PC-3 (cell line): Measurements from ENCODE around the gene SMIM14. TPM values are rescaled to one million over a fixed set of nuclear protein-coding genes. Genes with fewer than 3 reads are reported as not detected.
"Not testable (repeated sequence)": the region's sequence is repeated elsewhere in the genome, so short reads cannot be mapped to it uniquely, and the experiment has no call there.

Experiments used
- ATAC-seq: fragments of 200-7000 bp; cut with Tn5 transposase; 2 replicates; pipeline ENCODE4 v1.9.1; 2020; ENCODE audit warnings: mild to moderate bottlenecking, moderate library complexity
- BruUV-seq: library from RNA; stranded (reverse); fragments of 400-500 nt; replicated peaks from 2 replicates; lab custom pipeline; 2021; lab: Mats Ljungman, UMichigan
- CTCF ChIA-PET: fragments of 300-600 bp; sonication (Branson Sonifier 250); formaldehyde crosslinking; loops from one replicate; lab custom pipeline; 2022; ENCODE audit warnings: antibody characterized with exemption; lab: Charles Lee
- POLR2A ChIA-PET: fragments of 300-600 bp; sonication (Branson Sonifier 250); formaldehyde crosslinking; loops from one replicate; lab custom pipeline; 2022; ENCODE audit warnings: antibody characterized with exemption; ENCODE audit not compliant: unreplicated experiment; lab: Charles Lee
- DNase-seq: peaks from one replicate; pipeline ENCODE4 v3.0.0-alpha.2; 2015
- H2AFZ ChIP-seq: fragments of 300-600 bp; sonication (generic); 2 replicates; pipeline ENCODE4 v1.6.0; 2016; ENCODE audit warnings: antibody characterized with exemption, low read length
- H3F3A ChIP-seq: fragments of 300-600 bp; sonication (generic); one replicate; pipeline ENCODE4 v1.6.0; 2017; ENCODE audit warnings: antibody characterized with exemption, low read length, control low read depth, mild to moderate bottlenecking; ENCODE audit not compliant: unreplicated experiment
- H3K27ac ChIP-seq: fragments of 300-600 bp; sonication (generic); 2 replicates; pipeline ENCODE4 v1.5.1; 2016; ENCODE audit warnings: mild to moderate bottlenecking, low read length
- H3K27me3 ChIP-seq: fragments of 300-600 bp; sonication (generic); 2 replicates; pipeline ENCODE4 v1.6.1; 2016; ENCODE audit warnings: low read length, mixed read lengths
- H3K36me3 ChIP-seq: fragments of 300-600 bp; sonication (generic); 2 replicates; pipeline ENCODE4 v1.6.1; 2016; ENCODE audit warnings: low read depth, mixed run types, low read length, mixed read lengths
- H3K4me1 ChIP-seq: fragments of 300-600 bp; sonication (generic); 2 replicates; pipeline ENCODE4 v1.5.1; 2016; ENCODE audit warnings: low read length; ENCODE audit not compliant: insufficient read depth
- H3K4me2 ChIP-seq: fragments of 300-600 bp; sonication (generic); 2 replicates; pipeline ENCODE4 v1.6.0; 2016; ENCODE audit warnings: low read length
- H3K4me3 ChIP-seq: fragments of 300-600 bp; sonication (generic); 2 replicates; pipeline ENCODE4 v1.5.1; 2016; ENCODE audit warnings: mild to moderate bottlenecking, low read length, mixed read lengths
- H3K79me2 ChIP-seq: fragments of 300-600 bp; sonication (generic); 2 replicates; pipeline ENCODE4 v1.6.1; 2017; ENCODE audit warnings: low read length, mixed read lengths
- H3K9ac ChIP-seq: fragments of 300-600 bp; sonication (generic); 2 replicates; pipeline ENCODE4 v1.6.0; 2016; ENCODE audit warnings: mild to moderate bottlenecking, low read length
- H3K9me2 ChIP-seq: fragments of 300-600 bp; sonication (generic); replicated peaks from 2 replicates; pipeline ENCODE4 v1.6.1; 2016; ENCODE audit warnings: mixed run types, low read length, mixed read lengths
- H3K9me3 ChIP-seq: fragments of 300-600 bp; sonication (generic); 2 replicates; pipeline ENCODE4 v1.6.1; 2016; ENCODE audit warnings: low read length, mixed read lengths
- H4K20me1 ChIP-seq: fragments of 300-600 bp; sonication (generic); 2 replicates; pipeline ENCODE4 v1.6.1; 2016; ENCODE audit warnings: low read length, mixed read lengths
- EZH2 ChIP-seq: fragments of 300-600 bp; sonication (generic); IDR thresholded peaks from one replicate; pipeline ENCODE4 v1.6.1; 2017; ENCODE audit warnings: antibody characterized with exemption, mild to moderate bottlenecking, low read length; ENCODE audit not compliant: unreplicated experiment
- EZH2phosphoT487 ChIP-seq: fragments of 300-600 bp; sonication (generic); IDR thresholded peaks from 2 replicates; pipeline ENCODE4 v1.6.1; 2018; ENCODE audit warnings: mild to moderate bottlenecking, antibody characterized with exemption, low read length, borderline replicate concordance
- intact Hi-C: fragments of 100-400 bp; cut with micrococcal nuclease; formaldehyde crosslinking; loops from 2 replicates; pipeline ENCODE4 v1.9.0; 2023
- total RNA-seq: library from RNA; depleted of rRNA; stranded (reverse); fragments of >200 nt; gene quantifications from 2 replicates; pipeline ENCODE4 v1.2.3, GENCODE V29; 2014
- TF ChIP-seq, protein P1 (sequence below): fragments of 300-600 bp; sonication (generic); conservative IDR thresholded peaks from 2 replicates; pipeline ENCODE4 v1.5.1; 2017; ENCODE audit warnings: antibody characterized with exemption, low read depth, mild to moderate bottlenecking, low read length

Gene SMIM14
- total RNA-seq, 1 experiment from 2014 or later, result 4.8 TPM

DNA sequence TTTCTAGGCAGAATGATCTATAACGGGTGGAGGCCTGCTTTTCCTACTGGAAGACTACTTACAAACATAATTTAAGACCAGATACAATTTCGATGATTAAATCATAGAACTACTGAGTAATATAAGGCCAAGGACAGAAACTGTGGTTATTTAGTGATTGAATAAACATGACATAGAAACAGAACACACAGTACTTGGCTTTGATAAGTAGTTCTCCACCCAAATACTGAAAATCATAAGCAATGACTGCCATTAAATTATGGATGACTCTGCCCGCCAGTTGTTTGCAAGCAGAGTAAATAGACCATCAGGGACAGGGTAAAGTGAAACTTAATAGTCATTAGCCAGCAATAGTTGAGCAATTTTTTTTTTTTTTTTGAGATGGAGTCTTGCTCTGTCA, 17.2 kb upstream of the SMIM14 start:
- Histone ChIP-seq H3F3A (no peaks in the 10 kb centered on the region), H4K20me1 (no peaks in the 10 kb centered on the region), H3K9ac (no peak overlapping the region), H3K4me3 (no peak overlapping the region), H3K27me3 (no peaks in the 10 kb centered on the region), H3K4me2 (no peak overlapping the region), H3K9me3 (no peaks in the 10 kb centered on the region), H3K36me3 (no peaks in the 10 kb centered on the region), H3K4me1 (no peaks in the 10 kb centered on the region), H3K79me2 (no peaks in the 10 kb centered on the region), H2AFZ (no peak overlapping the region), H3K9me2 (no peaks in the 10 kb centered on the region), H3K27ac (no peak overlapping the region)
- ATAC-seq, result peak; percentile 57
- peak; percentile 35 for DNase-seq
- TF ChIP-seq EZH2phosphoT487, result no peak
- TF ChIP-seq EZH2, result no peak
- TF ChIP-seq, protein P1, sequence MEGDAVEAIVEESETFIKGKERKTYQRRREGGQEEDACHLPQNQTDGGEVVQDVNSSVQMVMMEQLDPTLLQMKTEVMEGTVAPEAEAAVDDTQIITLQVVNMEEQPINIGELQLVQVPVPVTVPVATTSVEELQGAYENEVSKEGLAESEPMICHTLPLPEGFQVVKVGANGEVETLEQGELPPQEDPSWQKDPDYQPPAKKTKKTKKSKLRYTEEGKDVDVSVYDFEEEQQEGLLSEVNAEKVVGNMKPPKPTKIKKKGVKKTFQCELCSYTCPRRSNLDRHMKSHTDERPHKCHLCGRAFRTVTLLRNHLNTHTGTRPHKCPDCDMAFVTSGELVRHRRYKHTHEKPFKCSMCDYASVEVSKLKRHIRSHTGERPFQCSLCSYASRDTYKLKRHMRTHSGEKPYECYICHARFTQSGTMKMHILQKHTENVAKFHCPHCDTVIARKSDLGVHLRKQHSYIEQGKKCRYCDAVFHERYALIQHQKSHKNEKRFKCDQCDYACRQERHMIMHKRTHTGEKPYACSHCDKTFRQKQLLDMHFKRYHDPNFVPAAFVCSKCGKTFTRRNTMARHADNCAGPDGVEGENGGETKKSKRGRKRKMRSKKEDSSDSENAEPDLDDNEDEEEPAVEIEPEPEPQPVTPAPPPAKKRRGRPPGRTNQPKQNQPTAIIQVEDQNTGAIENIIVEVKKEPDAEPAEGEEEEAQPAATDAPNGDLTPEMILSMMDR, result no peak
- no TSS peak for BruUV-seq
- ChIA-PET CTCF (no interaction called here), POLR2A (interaction anchor here (0.6 kb wide), 1 partner anchor 129 kb away, joined by 9 read pairs; no protein-coding TSS in a partner anchor)
- intact Hi-C loops, result no loop called here

DNA sequence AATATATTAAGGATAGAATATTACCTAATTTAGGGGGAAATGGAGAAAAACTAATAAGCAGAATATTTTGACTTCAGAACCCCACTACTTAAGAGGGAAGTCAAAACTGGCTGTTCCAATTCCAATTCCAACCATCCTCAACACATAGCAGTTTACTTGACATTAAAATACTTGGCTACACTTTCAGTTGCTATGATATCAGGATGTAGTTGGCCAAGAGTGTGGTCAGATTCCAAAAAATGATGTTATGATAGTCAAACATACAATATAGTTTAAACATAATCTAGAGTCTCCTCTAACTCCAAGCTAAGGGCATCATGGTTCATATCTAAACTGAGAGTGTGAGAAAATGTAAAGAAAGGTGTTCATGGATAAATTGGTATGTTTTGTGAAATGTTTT, 16.5 kb upstream of the SMIM14 start:
- H4K20me1 ChIP-seq, result no peaks in the 10 kb centered on the region
- no peaks in the 10 kb centered on the region for H3K9me3 ChIP-seq
- ATAC-seq (no peak), DNase-seq (no peak)
- no peak overlapping the region for H3K4me3 ChIP-seq
- no TSS peak for BruUV-seq
- H3K9ac ChIP-seq, result no peak overlapping the region
- no peaks in the 10 kb centered on the region for H3K4me1 ChIP-seq
- H3K36me3 ChIP-seq, result no peaks in the 10 kb centered on the region
- no peaks in the 10 kb centered on the region for H3K9me2 ChIP-seq
- H3K79me2 ChIP-seq, result no peaks in the 10 kb centered on the region
- POLR2A ChIA-PET, result no interaction called here
- CTCF ChIA-PET, result no interaction called here
- H3K4me2 ChIP-seq, result no peak overlapping the region
- no peaks in the 10 kb centered on the region for H3F3A ChIP-seq
- TF ChIP-seq EZH2 (no peak), EZH2phosphoT487 (no peak)
- TF ChIP-seq, protein P1, result no peak
- intact Hi-C loops, result no loop called here
- H2AFZ ChIP-seq, result no peak overlapping the region
- no peaks in the 10 kb centered on the region for H3K27me3 ChIP-seq
- peak overlapping the region; percentile 21; the same call in 1 of the 2 replicates for H3K27ac ChIP-seq

DNA sequence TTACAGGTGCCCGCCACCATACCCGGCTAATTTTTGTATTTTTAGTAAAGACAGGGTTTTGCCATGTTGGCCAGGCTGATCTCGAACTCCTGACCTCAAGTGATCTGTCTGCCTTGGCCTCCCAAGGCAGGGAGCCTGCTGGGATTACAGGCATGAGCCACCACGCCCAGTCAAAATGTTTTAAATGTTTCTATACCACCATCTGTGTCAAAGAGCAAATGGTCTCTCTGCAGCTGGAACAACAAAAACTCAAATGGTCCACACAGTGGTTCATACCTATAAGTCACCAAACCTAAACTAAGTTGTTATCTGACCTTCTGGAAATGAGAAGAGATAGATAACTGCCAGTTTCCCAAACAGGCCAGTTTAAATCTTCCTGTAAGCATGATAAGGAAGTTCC, 12.9 kb upstream of the SMIM14 start:
- H3K79me2 ChIP-seq, H2AFZ ChIP-seq, H3K9ac ChIP-seq, H3F3A ChIP-seq, H3K9me2 ChIP-seq, H3K36me3 ChIP-seq, H3K9me3 ChIP-seq, H3K4me3 ChIP-seq, H3K4me1 ChIP-seq, BruUV-seq, CTCF ChIA-PET, DNase-seq, intact Hi-C loops, H3K27ac ChIP-seq, POLR2A ChIA-PET, ATAC-seq, H4K20me1 ChIP-seq, H3K4me2 ChIP-seq, H3K27me3 ChIP-seq: not testable (repeated sequence)
